NCI-H2029 (cell line): ENCODE data around the gene TCN1.
"Not testable (repeated sequence)": the region's sequence is repeated elsewhere in the genome, so short reads cannot be mapped to it uniquely, and the experiment has no call there.

Experiments used
- DNase-seq: peaks from one replicate; lab custom pipeline; 2025; lab: John Stamatoyannopoulos, UW

The TCN1 gene

DNA sequence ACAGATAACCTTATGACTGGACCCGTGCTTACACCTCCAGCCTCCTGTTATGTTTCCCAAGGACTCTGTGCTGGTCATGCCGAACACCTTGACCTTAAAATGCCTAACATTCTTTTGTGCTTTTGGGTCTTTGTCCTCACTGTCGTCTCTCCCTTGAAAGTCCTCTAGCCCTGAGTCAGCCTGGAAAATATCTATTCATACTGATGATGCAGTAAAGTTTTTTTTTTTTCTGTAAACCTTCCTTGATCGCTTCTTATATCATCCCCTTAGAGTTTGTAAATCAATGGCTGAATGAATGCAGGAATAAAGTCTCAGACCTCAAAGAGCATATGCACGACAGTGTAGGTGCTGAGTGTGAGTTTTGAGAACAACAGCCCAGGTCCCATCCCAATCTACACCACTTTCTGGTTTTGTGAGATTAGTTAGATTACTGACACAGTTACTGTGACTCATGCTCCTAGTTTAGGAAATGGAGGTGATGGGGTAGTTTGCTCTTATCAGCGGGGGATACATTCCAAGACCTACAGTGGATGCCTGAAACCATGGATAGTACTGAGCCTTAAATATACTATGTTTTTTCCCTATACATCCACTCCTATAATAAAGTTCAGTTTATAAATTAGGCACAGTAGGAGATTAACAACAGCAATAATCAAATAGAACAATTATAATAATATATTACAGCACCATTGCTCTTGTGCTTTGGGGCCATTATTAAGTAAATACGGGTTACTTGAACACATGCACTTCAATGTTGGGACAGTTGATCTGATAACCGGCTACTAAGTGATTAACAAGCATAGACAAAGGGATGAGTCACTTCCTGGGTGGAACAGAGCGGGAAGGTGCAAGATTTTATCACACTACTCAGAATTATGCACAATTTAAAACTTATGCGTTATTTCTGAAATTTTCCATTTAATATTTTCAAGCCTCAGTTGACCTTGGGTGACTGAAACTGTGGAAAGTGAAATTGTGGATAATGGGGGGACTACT lies 8.6 kb downstream of the TCN1 start:
- DNase-seq = no peak

GRCh38 chr11:59854871-59855270 lies 11.4 kb downstream of the TCN1 start:
- DNase-seq = no peak

DNA sequence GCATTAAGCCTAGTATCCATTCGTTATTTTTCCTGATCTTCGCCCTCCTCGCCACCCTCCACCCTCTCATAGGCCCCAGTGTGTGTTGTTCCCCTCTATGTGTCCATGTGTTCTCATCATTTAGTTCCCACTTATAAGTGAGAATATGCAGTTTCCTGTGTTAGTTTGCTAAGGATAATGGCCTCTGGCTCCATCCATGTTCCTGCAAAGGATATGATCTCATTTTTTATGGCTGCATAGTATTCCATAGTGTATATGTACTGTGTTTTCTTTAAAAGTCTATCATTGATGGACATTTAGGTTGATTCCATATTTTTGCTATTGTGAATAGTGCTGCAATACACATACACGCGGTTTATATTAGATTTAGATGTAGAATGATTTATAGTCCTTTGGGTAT lies 14.9 kb downstream of the TCN1 start:
- not testable (repeated sequence) for DNase-seq

DNA sequence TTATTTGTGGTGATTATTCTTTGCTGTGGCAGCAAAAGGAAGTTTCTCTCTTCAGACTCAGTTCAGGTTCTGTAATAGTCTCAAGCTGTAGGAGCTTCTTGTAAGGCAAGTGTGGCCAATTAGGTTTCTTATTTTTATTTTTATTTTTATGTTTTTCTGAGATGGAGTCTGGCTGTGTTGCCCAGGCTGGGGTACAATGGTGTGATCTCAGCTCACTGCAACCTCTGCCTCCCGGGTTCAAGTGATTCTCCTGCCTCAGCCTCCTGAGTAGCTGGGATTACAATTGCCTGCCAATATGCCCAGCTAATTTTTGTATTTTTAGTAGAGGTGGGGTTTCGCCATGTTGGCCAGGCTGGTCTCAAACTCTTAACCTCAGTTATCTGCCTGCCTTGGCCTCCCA lies 16.7 kb downstream of the TCN1 start:
- not testable (repeated sequence) for DNase-seq

GRCh38 chr11:59849129-59849528 lies 17.2 kb downstream of the TCN1 start:
- DNase-seq = no peak

DNA sequence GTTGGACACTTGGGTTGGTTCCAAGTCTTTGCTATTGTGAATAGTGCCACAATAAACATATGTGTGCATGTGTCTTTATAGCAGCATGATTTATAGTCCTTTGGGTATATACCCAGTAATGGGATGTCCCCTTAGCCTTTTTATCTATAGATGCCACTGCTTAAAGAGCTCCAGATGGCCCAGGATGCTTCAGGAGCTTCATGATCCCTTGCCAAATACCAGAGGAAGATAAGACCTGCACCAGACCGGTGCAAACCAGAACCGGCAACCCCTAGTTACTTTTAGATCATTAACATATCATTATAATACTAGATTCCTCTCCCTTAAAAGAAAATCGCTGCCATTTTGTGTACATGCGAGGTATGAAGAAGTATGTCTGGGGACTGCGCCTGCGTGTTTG lies 17.8 kb downstream of the TCN1 start:
- DNase-seq = not testable (repeated sequence)

DNA sequence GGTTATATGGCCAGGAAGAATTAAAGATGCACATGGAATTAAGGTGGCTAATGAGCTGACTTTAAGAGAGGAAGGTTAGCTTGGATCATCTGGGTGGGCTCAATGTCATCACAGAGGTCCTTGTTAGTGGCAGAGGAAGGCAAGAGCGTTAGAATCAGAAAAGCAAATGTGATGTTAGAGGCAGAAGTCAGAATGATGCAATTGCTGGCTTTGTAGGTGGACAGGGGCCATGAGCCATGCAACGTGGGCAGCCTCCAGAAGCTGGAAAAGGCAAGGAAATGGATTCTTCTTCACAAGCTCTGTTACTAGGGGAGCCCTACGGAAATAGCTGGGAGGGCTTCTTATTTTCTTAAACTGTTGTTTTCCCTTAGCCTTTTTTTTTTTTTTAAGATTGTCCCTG lies 18.7 kb downstream of the TCN1 start:
- DNase-seq = no peak

DNA sequence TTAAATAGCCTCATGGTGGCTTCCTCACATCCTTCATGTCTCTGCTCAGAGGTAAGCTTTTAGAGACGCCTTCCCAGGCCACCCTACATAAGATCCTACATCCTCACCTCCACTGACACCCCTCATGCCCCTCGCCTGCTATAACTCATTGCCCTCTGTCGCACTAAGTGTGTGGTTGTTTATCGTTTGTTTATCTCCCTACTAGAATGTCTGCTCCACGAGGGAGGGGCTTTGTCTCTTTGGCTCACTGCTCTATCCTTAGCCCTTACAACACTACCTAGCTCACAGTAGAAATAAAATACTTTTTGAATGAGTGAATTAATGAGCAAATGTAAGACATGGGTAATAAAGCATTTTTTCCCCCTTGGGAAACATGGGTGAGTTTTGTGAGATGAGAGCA lies 19.7 kb downstream of the TCN1 start:
- no peak for DNase-seq

DNA sequence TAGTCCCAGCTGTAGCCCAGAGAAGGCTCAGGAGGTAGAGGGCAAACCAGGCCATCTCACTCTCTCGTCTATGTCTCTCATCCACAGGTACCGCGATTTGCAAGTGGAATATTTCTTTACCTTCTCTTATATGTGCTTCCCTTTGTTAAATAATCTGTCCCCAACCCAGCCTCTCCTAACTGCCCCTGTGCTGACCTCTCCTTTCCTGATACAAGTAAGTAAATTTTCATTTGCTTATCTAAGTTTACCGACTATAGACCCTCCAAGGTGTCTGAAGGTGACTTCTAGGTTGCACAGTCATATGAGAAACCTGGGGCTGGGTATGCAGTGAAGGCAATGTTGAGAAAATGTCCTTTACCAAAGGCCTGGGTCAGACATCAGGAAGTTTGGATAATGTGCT lies 20.9 kb downstream of the TCN1 start, which contains the start of gene CBLIF:
Gene CBLIF, minus strand, starts transcription at position 101 of the 400 bp plus-strand sequence. Its CDS starts 46 bp downstream, at position 55.
- no peak for DNase-seq

DNA sequence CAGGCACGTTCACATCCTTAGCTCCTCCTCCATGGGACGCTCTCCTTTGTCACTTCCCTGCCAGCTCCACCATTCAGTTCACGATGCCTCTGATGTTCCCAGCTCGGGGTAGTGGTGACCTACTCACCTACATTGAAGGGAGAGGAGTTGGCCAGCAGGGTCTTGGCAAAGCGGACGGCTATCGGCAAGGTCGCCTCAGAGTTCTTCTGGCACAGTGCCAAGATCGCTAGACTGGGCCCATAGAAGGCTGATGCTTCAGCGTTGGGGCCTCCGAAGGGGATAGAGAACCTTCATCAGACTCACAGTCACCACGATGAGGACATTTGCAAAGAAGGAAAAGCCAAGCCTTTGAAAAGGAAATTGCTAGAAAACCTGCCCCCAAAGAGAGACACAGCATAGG lies 24.0 kb downstream of the TCN1 start:
- no peak for DNase-seq

- DNase-seq = no peak
Observed at GRCh38 chr11:59841514-59841913, 24.8 kb downstream of the TCN1 start.

DNA sequence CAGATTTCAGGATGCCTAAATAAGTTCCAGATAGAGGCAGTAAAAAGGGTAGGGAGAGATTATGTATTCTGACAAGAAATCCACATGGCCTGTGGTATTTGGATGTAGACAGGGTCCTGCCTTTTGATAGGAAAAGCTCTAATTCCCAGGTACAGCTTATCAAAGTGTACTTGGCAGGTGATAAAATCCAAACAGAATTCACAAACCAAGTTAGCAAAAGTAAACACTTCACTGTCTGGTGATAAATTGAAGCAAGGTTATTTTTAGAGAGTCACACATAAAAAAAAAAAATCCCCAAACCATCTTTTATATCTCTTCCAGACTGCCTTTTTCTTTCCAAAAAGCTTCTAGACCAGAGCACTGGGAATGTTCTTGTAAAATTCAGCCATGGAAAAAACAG lies 26.7 kb downstream of the TCN1 start:
- DNase-seq = no peak

DNA sequence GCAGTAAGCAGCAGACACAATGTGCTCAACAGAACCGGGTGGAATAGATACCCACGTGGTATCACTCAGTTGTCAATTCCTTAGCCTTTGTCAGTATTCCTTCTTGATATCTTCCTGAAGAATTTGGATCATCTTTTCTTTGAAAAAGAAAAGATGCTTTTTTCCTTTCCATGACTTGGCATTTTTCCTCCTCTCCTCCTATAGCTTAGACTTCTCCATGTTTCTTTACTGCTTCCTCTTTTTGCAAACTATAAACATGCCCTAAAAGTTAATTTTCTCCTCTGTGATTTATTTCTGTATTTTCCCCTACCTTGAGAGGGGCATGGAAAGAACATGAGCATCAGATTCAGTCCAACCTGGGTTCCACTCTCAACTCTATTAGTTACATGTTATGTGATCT lies 32.7 kb downstream of the TCN1 start:
- DNase-seq = no peak

GRCh38 chr11:59829358-59829757 lies 36.9 kb downstream of the TCN1 start:
- DNase-seq = no peak

DNA sequence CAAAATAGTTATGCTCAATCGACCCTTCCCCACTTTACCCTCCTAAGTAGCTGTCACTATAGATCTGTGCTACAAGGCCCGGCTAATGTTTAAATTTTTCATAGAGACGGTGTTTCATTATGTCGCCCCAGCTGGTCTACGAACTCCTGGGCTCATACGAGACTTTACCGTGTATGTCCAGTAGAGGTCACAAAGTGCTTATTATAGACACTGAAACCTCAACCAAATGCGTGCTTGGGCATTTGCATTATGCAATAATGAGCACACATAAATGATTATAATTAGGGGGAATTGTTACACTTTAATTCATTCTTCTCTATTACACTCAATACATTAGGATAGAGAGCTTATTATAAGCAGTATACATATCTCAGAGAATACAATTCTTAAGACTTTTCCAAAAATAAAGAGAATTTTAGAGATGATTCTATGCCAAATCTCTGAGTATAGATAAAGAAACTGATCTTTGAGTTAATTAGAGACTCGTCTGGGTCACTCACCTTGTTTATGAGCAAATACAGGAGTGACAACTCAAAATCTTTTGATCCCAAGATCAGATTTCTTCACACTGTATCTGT lies 43.2 kb downstream of the TCN1 start:
- peak; percentile 33 for DNase-seq

- no peak for DNase-seq
Observed at GRCh38 chr11:59818572-59818971, 47.7 kb downstream of the TCN1 start.

GRCh38 chr11:59816434-59816833 lies 49.9 kb downstream of the TCN1 start:
- DNase-seq = not testable (repeated sequence)

DNA sequence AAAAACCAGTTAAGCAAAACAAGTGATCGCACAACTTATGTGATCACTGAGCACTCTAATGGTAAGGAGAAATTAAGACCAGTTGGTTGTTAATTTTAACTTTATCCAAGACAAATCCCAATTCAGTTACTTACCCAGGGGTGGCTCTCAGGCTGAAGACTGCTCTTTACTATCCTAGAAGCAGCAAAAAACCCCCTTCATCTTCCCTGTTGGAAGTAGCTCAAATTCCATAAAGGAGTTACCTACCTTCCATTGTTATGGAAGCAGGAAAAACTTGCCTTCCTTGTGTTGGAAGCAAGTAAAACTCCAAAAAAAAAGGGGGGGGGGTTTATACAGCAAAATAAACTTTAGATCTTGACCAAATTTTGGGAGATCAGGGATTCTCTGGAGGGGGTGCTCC lies 50.5 kb downstream of the TCN1 start:
- no peak for DNase-seq

DNA sequence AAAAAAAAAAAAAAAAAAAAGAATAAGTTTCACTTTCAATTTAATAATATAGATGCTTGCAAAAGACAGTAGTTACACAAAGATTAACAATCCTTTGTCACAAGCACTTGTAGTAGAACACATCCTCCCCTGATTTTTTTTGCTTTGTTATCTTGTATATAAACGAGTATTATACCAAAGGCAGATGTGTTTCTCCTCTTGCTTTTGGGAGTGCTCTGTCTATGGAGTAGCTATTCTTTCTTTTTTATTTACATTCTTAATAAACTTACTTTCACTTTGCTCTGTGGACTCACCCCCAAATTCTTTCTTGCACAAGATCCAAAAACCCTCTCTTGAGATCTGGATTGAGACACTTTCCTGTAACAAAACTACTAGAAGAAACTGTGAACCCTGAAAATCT lies 52.3 kb downstream of the TCN1 start:
- no peak for DNase-seq

- DNase-seq = no peak
Observed at GRCh38 chr11:59813364-59813763, 52.9 kb downstream of the TCN1 start.

- no peak for DNase-seq
Observed at GRCh38 chr11:59812220-59812619, 54.1 kb downstream of the TCN1 start.

GRCh38 chr11:59810911-59811259 lies 55.4 kb downstream of the TCN1 start:
- no peak for DNase-seq

DNA sequence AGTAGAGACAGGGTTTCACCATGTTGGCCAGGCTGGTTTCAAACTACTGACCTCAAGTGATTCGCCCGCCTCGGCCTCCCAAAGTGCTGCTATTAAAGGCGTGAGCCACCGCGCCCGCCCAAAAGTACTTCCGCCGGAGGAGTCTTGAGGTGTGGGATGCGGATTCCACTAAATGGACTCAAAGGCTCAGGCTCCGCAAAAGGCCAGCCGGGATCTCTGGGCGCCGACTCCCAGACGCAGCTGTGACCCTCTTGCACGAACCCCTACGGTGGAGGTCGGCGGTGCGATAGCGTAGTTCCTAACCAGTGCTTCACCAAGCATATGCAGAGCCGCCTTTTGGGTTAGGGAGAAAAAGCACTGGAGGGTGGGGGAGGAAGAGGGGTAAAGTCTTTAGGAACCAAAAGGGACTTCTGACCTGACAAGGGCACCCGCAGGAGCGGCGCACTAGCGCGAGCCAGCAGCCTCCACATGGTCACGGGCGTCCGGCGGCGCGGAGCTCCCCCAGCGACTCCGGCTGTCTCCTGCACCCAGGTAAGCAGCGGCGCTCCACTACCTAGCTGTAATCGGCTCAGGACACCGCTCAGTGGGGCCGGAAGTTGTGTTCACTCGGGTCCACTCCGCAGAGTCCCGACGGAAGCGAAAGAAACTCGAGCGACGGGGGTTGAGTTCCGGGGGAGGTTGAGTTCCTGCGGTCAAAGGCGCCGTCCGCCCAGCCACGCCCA lies 55.9 kb downstream of the TCN1 start, which contains the start of gene MRPL16:
Gene MRPL16, minus strand, starts transcription at position 590 of the 722 bp plus-strand sequence. Its CDS starts 120 bp downstream, at position 470.
- peak; percentile 86 for DNase-seq
